ENCODE results near the gene BHLHA15. TPM values are rescaled to one million over a fixed set of nuclear protein-coding genes. Genes with fewer than 3 reads are reported as not detected.

The BHLHA15 gene
- total RNA-seq, 1 donor = 1.3 TPM

DNA sequence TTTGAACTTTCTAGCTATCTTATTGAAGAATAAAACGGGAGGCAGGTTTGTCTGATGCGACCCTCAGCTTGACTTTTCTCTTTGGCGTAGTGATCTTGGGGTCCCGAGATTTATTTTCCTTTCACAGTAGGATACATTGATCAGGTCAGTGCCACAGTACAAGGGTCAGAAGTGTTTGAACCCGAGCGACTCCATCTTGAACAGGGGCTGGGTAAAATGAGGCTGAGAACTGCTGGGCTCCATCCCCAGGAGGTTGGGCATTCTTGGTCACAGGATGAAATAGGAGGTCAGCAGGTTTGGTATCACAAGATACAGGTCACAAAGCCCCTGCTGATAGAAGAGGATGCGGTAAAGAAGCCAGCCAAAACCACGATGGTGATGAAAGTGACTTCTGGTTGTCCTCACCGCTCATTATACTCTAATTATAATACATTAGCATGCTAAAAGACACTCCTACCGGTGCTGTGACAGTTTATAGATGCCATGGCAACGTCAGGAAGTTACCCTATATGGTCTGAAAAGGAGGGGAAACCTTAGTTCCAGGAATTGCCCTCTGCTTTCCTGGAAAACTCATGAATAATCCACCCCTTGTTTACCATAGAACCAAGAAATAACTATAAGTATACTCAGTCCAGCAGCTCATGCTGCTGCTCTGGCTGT, 43.8 kb downstream of the BHLHA15 start:
- TF ChIP-seq, protein P1, sequence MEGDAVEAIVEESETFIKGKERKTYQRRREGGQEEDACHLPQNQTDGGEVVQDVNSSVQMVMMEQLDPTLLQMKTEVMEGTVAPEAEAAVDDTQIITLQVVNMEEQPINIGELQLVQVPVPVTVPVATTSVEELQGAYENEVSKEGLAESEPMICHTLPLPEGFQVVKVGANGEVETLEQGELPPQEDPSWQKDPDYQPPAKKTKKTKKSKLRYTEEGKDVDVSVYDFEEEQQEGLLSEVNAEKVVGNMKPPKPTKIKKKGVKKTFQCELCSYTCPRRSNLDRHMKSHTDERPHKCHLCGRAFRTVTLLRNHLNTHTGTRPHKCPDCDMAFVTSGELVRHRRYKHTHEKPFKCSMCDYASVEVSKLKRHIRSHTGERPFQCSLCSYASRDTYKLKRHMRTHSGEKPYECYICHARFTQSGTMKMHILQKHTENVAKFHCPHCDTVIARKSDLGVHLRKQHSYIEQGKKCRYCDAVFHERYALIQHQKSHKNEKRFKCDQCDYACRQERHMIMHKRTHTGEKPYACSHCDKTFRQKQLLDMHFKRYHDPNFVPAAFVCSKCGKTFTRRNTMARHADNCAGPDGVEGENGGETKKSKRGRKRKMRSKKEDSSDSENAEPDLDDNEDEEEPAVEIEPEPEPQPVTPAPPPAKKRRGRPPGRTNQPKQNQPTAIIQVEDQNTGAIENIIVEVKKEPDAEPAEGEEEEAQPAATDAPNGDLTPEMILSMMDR (IDR thresholded peaks at IDR 0.05; ENCODE audit: insufficient read depth, low read depth, low read length) = no peak
- no peak overlapping the region for H3K4me3 ChIP-seq (ENCODE audit: low read depth, low read length)
- no peak for DNase-seq (ENCODE audit: low read depth)

DNA sequence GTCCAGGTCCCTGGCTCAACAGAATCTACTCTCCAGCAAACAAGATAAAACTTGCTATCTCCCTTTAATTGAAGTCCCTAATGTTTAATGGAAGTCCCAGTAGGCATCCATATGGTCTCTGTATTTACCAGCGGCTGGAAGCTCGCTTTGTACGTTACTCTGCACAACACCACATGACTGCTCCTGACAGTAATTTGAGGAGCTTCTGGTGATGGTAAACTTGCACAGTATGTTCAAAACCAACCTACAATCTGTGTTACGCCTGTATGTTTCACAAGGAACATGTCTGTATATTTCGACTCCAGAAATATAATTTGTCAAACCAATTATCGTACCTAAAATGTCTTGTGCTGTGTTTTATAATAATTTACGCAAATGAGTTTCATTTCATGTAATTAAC, 45.2 kb downstream of the BHLHA15 start:
- DNase-seq (ENCODE audit: low read depth) = no peak
- TF ChIP-seq, protein P1 (IDR thresholded peaks at IDR 0.05; ENCODE audit: insufficient read depth, low read depth, low read length) = no peak
- H3K4me3 ChIP-seq (ENCODE audit: low read depth, low read length) = no peak overlapping the region

DNA sequence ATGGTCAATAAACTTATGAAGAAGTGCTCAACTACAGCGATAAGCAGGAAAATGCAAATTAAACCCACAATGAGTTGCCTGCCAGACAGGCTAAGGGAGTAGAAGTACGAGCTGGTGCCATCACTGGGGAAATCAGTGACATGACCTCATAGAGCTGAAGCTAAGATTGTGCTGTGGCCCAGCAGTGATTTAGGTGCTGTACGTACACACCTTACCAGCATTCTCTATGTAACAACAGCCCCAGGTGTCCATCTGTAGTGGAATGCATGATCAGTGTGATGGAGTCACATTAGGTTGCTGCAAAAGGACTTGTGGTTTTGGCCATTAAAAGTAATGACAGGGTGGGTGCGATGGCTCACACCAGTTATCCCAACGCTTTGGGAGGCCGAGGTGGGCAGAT, 46.5 kb downstream of the BHLHA15 start:
- no peak overlapping the region for H3K4me3 ChIP-seq (ENCODE audit: low read depth, low read length)
- no peak for DNase-seq (ENCODE audit: low read depth)
- TF ChIP-seq, protein P1 (IDR thresholded peaks at IDR 0.05; ENCODE audit: insufficient read depth, low read depth, low read length) = no peak

Other genes with a start within 250 kb of the BHLHA15 start
- gene OCM2, start 221.2 kb upstream of the BHLHA15 start, total RNA-seq = not detected in 2 replicates
- gene LMTK2, start 104.6 kb upstream of the BHLHA15 start, total RNA-seq = 11.0 and 11.2 TPM in 2 replicates
- 21.6 and 26.1 TPM in 2 replicates for gene TECPR1, start 40.8 kb downstream of the BHLHA15 start, total RNA-seq
- gene BRI3, start 70.2 kb downstream of the BHLHA15 start, total RNA-seq = 59.6 and 68.6 TPM in 2 replicates
- 6.4 and 9.1 TPM in 2 replicates for gene BAIAP2L1, start 189.7 kb downstream of the BHLHA15 start, total RNA-seq

All from fibroblast of villous mesenchyme (primary cell).